ENCODE measurements around the gene A3GALT2. TPM values are rescaled to one million over a fixed set of nuclear protein-coding genes. Genes with fewer than 3 reads are reported as not detected.

Gene A3GALT2
- polyA plus RNA-seq, 3 donors, result not detected

GRCh38 chr1:33257772-33258712 is 62.9 kb downstream of the A3GALT2 start:
- no peak for DNase-seq (ENCODE audit: low read depth in 3 of 3, low spot score in 2 of 3)

GRCh38 chr1:33257207-33257771 is 63.6 kb downstream of the A3GALT2 start:
- no peak for DNase-seq (ENCODE audit: low read depth in 3 of 3, low spot score in 2 of 3)

Other genes starting within 250 kb of the A3GALT2 start
- gene AZIN2, start 239.9 kb downstream of the A3GALT2 start, polyA plus RNA-seq (ENCODE audit: insufficient read length in 3 of 3), result 1 to 10 TPM; 5.2 to 7.6 (median 5.5) TPM
- gene TRIM62, start 139.1 kb downstream of the A3GALT2 start, polyA plus RNA-seq (ENCODE audit: insufficient read length in 3 of 3), result 1 to 10 TPM; 6.2 to 6.7 (median 6.4) TPM
- gene ZNF362, start 64.6 kb downstream of the A3GALT2 start, polyA plus RNA-seq (ENCODE audit: insufficient read length in 3 of 3), result 10 to 100 TPM; 47.4 to 53.7 (median 50.4) TPM
- 100 to 1,000 TPM; 102 to 107 (median 105) TPM for gene PHC2, start 110.0 kb upstream of the A3GALT2 start, polyA plus RNA-seq (ENCODE audit: insufficient read length in 3 of 3)
- gene ZSCAN20, start 151.5 kb upstream of the A3GALT2 start, polyA plus RNA-seq (ENCODE audit: insufficient read length in 3 of 3), result 1 to 10 TPM; 5.1 to 6.0 (median 5.6) TPM

Measured in right renal cortex interstitium (tissue), 3 donors.